Endodermal cell (in vitro differentiated cells): ENCODE measurements around the gene KDSR. TPM values are rescaled to one million over a fixed set of nuclear protein-coding genes. Genes with fewer than 3 reads are reported as not detected.

Experiments used
- DNase-seq: peaks from one replicate; pipeline ENCODE4 v3.0.0-alpha.2; 2017
- H3K27ac ChIP-seq: 2 replicates; pipeline ENCODE4 v1.5.1; 2013; ENCODE audit warnings: mild to moderate bottlenecking, low read depth, low read length, moderate library complexity
- H3K27me3 ChIP-seq: 2 replicates; pipeline ENCODE4 v1.6.1; 2013; ENCODE audit warnings: mild to moderate bottlenecking, low read length, moderate library complexity; ENCODE audit not compliant: insufficient read depth, control insufficient read depth, poor library complexity, severe bottlenecking
- H3K36me3 ChIP-seq: 2 replicates; pipeline ENCODE4 v1.7.0; 2013; ENCODE audit warnings: mild to moderate bottlenecking, low read length, moderate library complexity; ENCODE audit not compliant: control insufficient read depth, insufficient read depth
- H3K4me1 ChIP-seq: one replicate; pipeline ENCODE4 v1.7.0; 2013; ENCODE audit warnings: low read length; ENCODE audit not compliant: control insufficient read depth, insufficient read depth
- H3K4me3 ChIP-seq: 2 replicates; pipeline ENCODE4 v1.5.1; 2013; ENCODE audit warnings: mild to moderate bottlenecking, low read length, moderate library complexity
- H3K9ac ChIP-seq: 2 replicates; pipeline ENCODE4 v1.6.1; 2013; ENCODE audit warnings: mild to moderate bottlenecking, low read length, moderate library complexity; ENCODE audit not compliant: poor library complexity, severe bottlenecking; ENCODE audit errors: extremely low read depth
- H3K9me3 ChIP-seq: 2 replicates; pipeline ENCODE4 v1.6.1; 2013; ENCODE audit warnings: mild to moderate bottlenecking, low read length, moderate library complexity; ENCODE audit not compliant: control insufficient read depth
- H3K27ac Mint-ChIP-seq: 2 replicates; pipeline ENCODE4 v1.8.0; 2020; ENCODE audit warnings: mixed read lengths
- H3K27me3 Mint-ChIP-seq: 2 replicates; pipeline ENCODE4 v1.8.0; 2021; ENCODE audit warnings: mild to moderate bottlenecking, mixed read lengths; ENCODE audit not compliant: insufficient read depth
- H3K36me3 Mint-ChIP-seq: 2 replicates; pipeline ENCODE4 v1.8.0; 2020; ENCODE audit warnings: low read depth, mixed read lengths
- H3K4me1 Mint-ChIP-seq: 2 replicates; pipeline ENCODE4 v1.8.0; 2020; ENCODE audit warnings: mixed read lengths
- H3K4me3 Mint-ChIP-seq: 2 replicates; pipeline ENCODE4 v1.8.0; 2020; ENCODE audit warnings: mild to moderate bottlenecking, moderate library complexity, mixed read lengths
- H3K9me3 Mint-ChIP-seq: 2 replicates; pipeline ENCODE4 v1.8.0; 2020; ENCODE audit warnings: mild to moderate bottlenecking, mixed read lengths
- CTCF ChIP-seq: fragments of 200-600 bp; sonication (generic); conservative IDR thresholded peaks from 2 replicates; pipeline ENCODE4 v1.5.0; 2021; ENCODE audit warnings: antibody characterized with exemption, mild to moderate bottlenecking
- WGBS, 2 experiments: methylation state at CpG; one replicate each; pipeline versions ENCODE4 v1.1.5 to v1.1.7; 2013; ENCODE audit warnings: missing lambda C conversion rate in 2 of 2, mixed read lengths in 1 of 2; ENCODE audit not compliant: insufficient coverage in 1 of 2, insufficient read length in 1 of 2; 5-methylcytosine and 5-hydroxymethylcytosine counted together
- total RNA-seq, 2 donors: library from RNA; stranded (reverse); fragmentation: NEBNext Ultra II Directional in 1 of 2; extraction: Animal tissue kit (Norgen Biotek cat#: 25700) in 1 of 2; gene quantifications; 2 replicates in 1 of 2; 3 replicates in 1 of 2; pipeline ENCODE4 v1.2.1, GENCODE V29; 2021

The KDSR gene
- total RNA-seq, 2 donors from 2014 or later: 39.3 to 51.0 TPM

GRCh38 chr18:63286926-63287325, 80.1 kb downstream of the KDSR start:
- H3K4me1 Mint-ChIP-seq: peaks cover 21% of the 10 kb centered on the region

DNA sequence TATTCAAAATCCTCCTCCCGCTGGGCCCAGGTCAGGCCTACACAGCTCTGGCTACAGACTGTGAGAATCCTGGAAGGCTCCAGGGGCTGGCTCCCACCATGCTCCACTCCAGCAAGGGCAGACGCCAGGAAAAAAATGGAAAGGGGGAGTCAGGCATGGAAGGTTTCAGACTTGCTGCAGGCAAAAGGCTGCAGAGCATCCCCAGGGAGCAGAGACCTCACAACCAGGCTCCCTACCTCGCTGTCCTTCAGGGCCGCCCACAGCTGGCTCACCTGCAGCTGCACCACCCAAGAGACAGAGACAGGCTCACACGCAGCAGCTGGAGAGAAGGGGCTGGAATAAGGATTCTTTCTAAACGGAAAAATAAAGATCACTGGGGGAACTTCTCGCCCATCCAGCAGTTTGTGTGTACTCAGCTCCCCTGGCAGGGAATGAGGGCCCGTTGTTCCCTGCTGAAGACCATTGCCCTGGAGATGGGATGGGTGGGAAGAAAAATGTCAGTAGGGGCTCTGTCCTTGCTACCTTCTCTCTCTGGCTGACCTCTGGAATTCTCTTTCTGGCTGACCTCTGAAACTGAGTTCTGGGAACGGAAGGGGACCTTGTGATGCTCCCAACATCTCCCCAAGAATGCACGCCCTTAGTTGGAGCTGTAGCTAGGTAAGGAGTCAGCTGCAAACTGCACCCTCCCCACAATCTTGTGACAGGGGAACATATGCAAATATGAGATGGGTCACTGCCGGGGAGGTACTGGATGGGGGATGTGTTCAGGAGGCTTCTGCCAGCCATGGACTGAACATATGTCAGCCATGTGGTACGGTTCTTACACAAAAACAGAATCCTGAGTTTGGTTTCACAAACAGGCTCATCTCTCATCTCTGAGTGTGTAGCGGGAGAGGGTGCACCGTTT, 81.9 kb downstream of the KDSR start:
- Mint-ChIP-seq H3K4me1 (peaks cover 4% of the 10 kb centered on the region), H3K36me3 (no peaks in the 10 kb centered on the region), H3K4me3 (no peak overlapping the region), H3K27ac (no peak overlapping the region), H3K27me3 (no peaks in the 10 kb centered on the region), H3K9me3 (no peaks in the 10 kb centered on the region)
- Histone ChIP-seq H3K27ac (no peak overlapping the region), H3K9ac (no peak overlapping the region), H3K36me3 (no peaks in the 10 kb centered on the region), H3K4me3 (no peak overlapping the region), H3K4me1 (no peaks in the 10 kb centered on the region), H3K27me3 (no peaks in the 10 kb centered on the region), H3K9me3 (no peaks in the 10 kb centered on the region)
- no peak for TF ChIP-seq CTCF
- 89 to 90% methylated on average over 5 to 14 of the region's 14 CpGs for WGBS, 2 experiments
- no peak for DNase-seq

More at GRCh38 chr18:63286926-63287325, 80.1 kb downstream of the KDSR start:
- TF ChIP-seq CTCF: no peak
- Mint-ChIP-seq H3K27me3 (no peaks in the 10 kb centered on the region), H3K36me3 (no peaks in the 10 kb centered on the region), H3K9me3 (no peaks in the 10 kb centered on the region), H3K4me3 (no peak overlapping the region), H3K27ac (no peak overlapping the region)
- WGBS, 2 experiments: 90 to 95% methylated on average over 4 of the region's 4 CpGs
- H3K9me3 ChIP-seq: no peaks in the 10 kb centered on the region
- no peaks in the 10 kb centered on the region for H3K27me3 ChIP-seq
- peaks cover 5% of the 10 kb centered on the region for H3K4me1 ChIP-seq
- no peaks in the 10 kb centered on the region for H3K36me3 ChIP-seq
- no peak overlapping the region for H3K4me3 ChIP-seq
- no peak overlapping the region for H3K9ac ChIP-seq
- DNase-seq: no peak
- no peak overlapping the region for H3K27ac ChIP-seq

GRCh38 chr18:63284173-63284799, 82.7 kb downstream of the KDSR start:
- DNase-seq: no peak
- Mint-ChIP-seq H3K27ac (no peak overlapping the region), H3K9me3 (no peaks in the 10 kb centered on the region)

More at GRCh38 chr18:63284173-63284799, 82.7 kb downstream of the KDSR start:
- H3K4me3 Mint-ChIP-seq: no peak overlapping the region
- Histone ChIP-seq H3K4me3 (no peak overlapping the region), H3K27me3 (no peaks in the 10 kb centered on the region), H3K9ac (no peak overlapping the region), H3K4me1 (no peaks in the 10 kb centered on the region), H3K27ac (no peak overlapping the region), H3K9me3 (no peaks in the 10 kb centered on the region), H3K36me3 (no peaks in the 10 kb centered on the region)
- no peak for TF ChIP-seq CTCF
- 89 to 96% methylated on average over 4 of the region's 5 CpGs for WGBS, 2 experiments
- no peaks in the 10 kb centered on the region for H3K4me1 Mint-ChIP-seq
- no peaks in the 10 kb centered on the region for H3K36me3 Mint-ChIP-seq
- H3K27me3 Mint-ChIP-seq: no peaks in the 10 kb centered on the region
